Right lobe of liver (tissue), 6 donors: ENCODE measurements around the gene CNBP. TPM values are rescaled to one million over a fixed set of nuclear protein-coding genes. Genes with fewer than 3 reads are reported as not detected.
A peak's percentile ranks its signal among the peaks of the same experiment; 100 is the strongest.
"Not testable (repeated sequence)": the region's sequence is repeated elsewhere in the genome, so short reads cannot be mapped to it uniquely, and the experiment has no call there.

Source experiments
- ATAC-seq, 4 donors: fragments of 200-7000 bp; cut with Tn5 transposase; one replicate each; pipeline ENCODE4 v1.9.1; 2020; ENCODE audit warnings: mild to moderate bottlenecking in 4 of 4, moderate library complexity in 4 of 4
- DNase-seq, 3 donors: peaks; one replicate each; pipeline ENCODE4 v3.0.0-alpha.2; 2020
- H3K27ac ChIP-seq, 3 donors: fragments of 200-600 bp; one replicate each; pipeline ENCODE4 v1.8.0; 2022
- H3K27me3 ChIP-seq, 2 donors: fragments of 200-600 bp; one replicate each; pipeline ENCODE4 v1.8.0; 2022
- H3K36me3 ChIP-seq, 4 donors: fragments of 200-600 bp; sonication (generic) in 1 of 4; one replicate each; pipeline versions ENCODE4 v1.5.1 to v1.8.0; 2017 to 2022; ENCODE audit warnings: control low read depth in 1 of 4
- H3K4me1 ChIP-seq, 4 donors: fragments of 200-600 bp; sonication (generic) in 1 of 4; one replicate each; pipeline versions ENCODE4 v1.5.1 to v1.8.0; 2017 to 2022; ENCODE audit warnings: control low read depth in 1 of 4
- H3K4me3 ChIP-seq, 3 donors: fragments of 200-600 bp; one replicate each; pipeline ENCODE4 v1.8.0; 2022
- H3K9me3 ChIP-seq, 4 donors: fragments of 200-600 bp; sonication (generic) in 1 of 4; one replicate each; pipeline versions ENCODE4 v1.5.1 to v1.8.0; 2017 to 2022; ENCODE audit warnings: control low read depth in 1 of 4
- POLR2A ChIP-seq: fragments of 450-650 bp; IDR thresholded peaks from one replicate; pipeline ENCODE4 v1.6.1; 2017; ENCODE audit warnings: antibody characterized with exemption, mild to moderate bottlenecking
- WGBS: methylation state at CpG from one replicate; pipeline ENCODE4 v1.1.6; 2018; ENCODE audit warnings: low coverage, low lambda C conversion rate; ENCODE audit not compliant: insufficient coverage; ENCODE audit errors: missing lambda C conversion rate; 5-methylcytosine and 5-hydroxymethylcytosine counted together
- intact Hi-C, 2 donors: fragments of 100-400 bp; cut with DNase I; formaldehyde crosslinking; loops; one replicate each; pipeline versions ENCODE4 v1.11.2 to v1.14.1; 2022
- total RNA-seq, 6 experiments: library from RNA; depleted of rRNA in 2 of 6; stranded (reverse); fragments of >200 nt in 2 of 6; fragmentation: NEBNext Ultra II Directional in 3 of 6; extraction: Animal tissue kit (Norgen Biotek cat#: 25700) in 3 of 6; gene quantifications; one replicate each; pipeline versions ENCODE4 v1.1.0 to v1.2.4, GENCODE V29; 2016 to 2023
- TF ChIP-seq, protein P1 (sequence below), 4 donors: fragments of 200-600 bp in 3 of 4; fragments of 450-650 bp in 1 of 4; IDR thresholded peaks; one replicate each; pipeline versions ENCODE4 v1.5.1 to v1.8.0; 2016 to 2022; ENCODE audit warnings: antibody characterized with exemption in 4 of 4, mild to moderate bottlenecking in 2 of 4
- donor health status: DM: no; HTN: yes; CAD: no.
- donor health status: DM: no; HTN: no; CAD: no.
- donor health status: DM: no; HTN: no; CAD: no.
- donor health status: DM: no; HTN: yes; CAD: no.
- donor health status: DM: no; HTN: yes; CAD: no.

CNBP gene
- total RNA-seq, 6 experiments from 2014 or later, result 164 to 222 (median 215) TPM

DNA sequence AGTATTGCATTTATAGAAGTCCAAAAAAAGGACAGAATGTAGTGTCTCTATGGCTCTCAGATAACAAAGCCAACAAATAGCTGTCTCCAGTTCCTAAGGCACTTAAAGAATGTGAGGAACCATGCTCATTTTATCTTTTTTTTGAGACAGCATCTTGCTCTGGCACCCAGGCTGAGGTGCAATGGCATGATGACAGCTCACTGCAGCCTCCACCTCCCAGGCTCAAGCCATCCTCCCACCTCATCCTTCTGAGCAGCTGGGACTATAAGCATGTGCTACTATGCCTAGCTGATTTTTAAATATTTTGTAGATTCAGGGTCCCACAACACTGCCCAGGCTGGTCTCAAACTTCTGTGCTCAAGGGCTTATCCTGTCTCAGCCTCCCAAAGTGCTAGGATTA lies 38.9 kb downstream of the CNBP start:
- Histone ChIP-seq H3K9me3 (no peaks in the 10 kb centered on the region), H3K27me3 (no peaks in the 10 kb centered on the region), H3K27ac (no peak overlapping the region), H3K4me1 (no peaks in the 10 kb centered on the region), H3K36me3 (peaks cover 0 to 33% (median 15%) of the 10 kb centered on the region in 4 donors), H3K4me3 (no peak overlapping the region)
- intact Hi-C loops, result no loop called here
- DNase-seq (peak in 1 of 3 donors; percentile 12), ATAC-seq (no peak)
- TF ChIP-seq, protein P1, sequence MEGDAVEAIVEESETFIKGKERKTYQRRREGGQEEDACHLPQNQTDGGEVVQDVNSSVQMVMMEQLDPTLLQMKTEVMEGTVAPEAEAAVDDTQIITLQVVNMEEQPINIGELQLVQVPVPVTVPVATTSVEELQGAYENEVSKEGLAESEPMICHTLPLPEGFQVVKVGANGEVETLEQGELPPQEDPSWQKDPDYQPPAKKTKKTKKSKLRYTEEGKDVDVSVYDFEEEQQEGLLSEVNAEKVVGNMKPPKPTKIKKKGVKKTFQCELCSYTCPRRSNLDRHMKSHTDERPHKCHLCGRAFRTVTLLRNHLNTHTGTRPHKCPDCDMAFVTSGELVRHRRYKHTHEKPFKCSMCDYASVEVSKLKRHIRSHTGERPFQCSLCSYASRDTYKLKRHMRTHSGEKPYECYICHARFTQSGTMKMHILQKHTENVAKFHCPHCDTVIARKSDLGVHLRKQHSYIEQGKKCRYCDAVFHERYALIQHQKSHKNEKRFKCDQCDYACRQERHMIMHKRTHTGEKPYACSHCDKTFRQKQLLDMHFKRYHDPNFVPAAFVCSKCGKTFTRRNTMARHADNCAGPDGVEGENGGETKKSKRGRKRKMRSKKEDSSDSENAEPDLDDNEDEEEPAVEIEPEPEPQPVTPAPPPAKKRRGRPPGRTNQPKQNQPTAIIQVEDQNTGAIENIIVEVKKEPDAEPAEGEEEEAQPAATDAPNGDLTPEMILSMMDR (IDR thresholded peaks at IDR 0.05), result no peak
- TF ChIP-seq POLR2A, result no peak

DNA sequence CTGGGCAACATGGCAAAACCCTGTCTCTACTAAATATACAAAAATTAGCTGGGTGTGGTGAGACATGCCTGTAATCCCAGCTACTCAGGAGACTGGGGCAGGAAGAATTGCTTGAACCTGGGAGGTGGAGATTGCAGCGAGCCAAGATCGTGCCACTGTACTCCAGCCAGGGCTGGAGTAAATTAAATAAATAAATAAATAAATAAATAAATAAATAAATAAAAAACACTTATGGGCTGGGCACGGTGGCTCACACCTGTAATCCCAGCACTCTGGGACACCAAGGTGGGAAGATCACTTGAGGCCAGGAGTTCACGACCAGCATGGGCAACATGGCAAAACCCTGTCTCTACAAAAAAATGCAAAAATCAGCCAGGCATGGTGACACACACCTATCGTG lies 42.7 kb downstream of the CNBP start:
- DNase-seq, H3K9me3 ChIP-seq, intact Hi-C loops, ATAC-seq, H3K27me3 ChIP-seq, H3K27ac ChIP-seq, H3K4me1 ChIP-seq, H3K4me3 ChIP-seq: not testable (repeated sequence)
- 93% methylated on average over 3 of the region's 5 CpGs for WGBS
- H3K36me3 ChIP-seq, result peaks cover 0 to 46% (median 21%) of the 10 kb centered on the region in 4 donors

DNA sequence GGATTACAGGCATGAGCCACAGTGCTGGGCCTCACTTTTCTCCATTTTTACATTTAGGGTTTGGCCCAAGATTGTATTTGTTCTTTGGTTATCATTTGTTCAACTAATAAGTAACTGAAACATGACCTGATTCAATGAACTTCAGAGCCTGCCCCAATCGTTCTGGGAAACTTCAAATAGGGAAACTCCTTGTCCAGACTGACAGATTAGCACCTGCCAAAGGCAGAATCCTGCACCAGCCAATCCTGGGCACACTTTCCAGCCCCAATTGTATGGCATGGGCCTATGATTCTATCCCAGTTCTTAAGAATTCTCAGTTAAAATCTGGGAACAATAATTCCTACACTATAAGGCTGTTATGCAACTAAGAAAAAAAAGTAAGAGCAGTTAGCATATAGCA lies 43.8 kb downstream of the CNBP start:
- Histone ChIP-seq H3K27ac (no peak overlapping the region), H3K4me3 (no peak overlapping the region), H3K4me1 (no peaks in the 10 kb centered on the region), H3K27me3 (no peaks in the 10 kb centered on the region), H3K36me3 (peaks cover 0 to 39% (median 20%) of the 10 kb centered on the region in 4 donors), H3K9me3 (no peaks in the 10 kb centered on the region)
- WGBS, result 27% methylated on average over 1 of the region's 1 CpG
- TF ChIP-seq, protein P1 (IDR thresholded peaks at IDR 0.05), result no peak
- peak in 2 of 4 donors; percentile 28 to 53 for ATAC-seq
- no peak for DNase-seq
- intact Hi-C loops, result no loop called here

DNA sequence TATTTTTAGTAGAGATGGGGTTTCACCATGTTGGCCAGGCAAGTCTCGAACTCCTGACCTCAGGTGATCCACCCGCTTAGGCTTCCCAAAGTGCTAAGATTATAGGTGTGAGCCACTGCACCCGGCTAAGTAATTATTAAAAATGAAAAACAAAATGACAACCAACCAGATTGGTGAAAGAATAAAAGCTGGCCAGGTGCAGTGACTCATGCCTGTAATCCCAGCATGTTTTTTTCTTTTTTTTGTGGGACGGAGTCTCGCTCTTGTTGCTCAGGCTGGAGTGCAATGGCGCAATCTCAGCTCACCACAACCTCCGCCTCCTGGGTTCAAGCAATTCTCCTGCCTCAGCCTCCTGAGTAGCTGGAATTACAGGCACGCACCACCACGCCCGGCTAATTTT lies 47.4 kb downstream of the CNBP start:
- H3K9me3 ChIP-seq, intact Hi-C loops, H3K27me3 ChIP-seq, H3K27ac ChIP-seq, DNase-seq, ATAC-seq, H3K4me1 ChIP-seq, H3K4me3 ChIP-seq: not testable (repeated sequence)
- 83% methylated on average over 4 of the region's 10 CpGs for WGBS
- peaks cover 0 to 59% (median 28%) of the 10 kb centered on the region in 4 donors for H3K36me3 ChIP-seq

DNA sequence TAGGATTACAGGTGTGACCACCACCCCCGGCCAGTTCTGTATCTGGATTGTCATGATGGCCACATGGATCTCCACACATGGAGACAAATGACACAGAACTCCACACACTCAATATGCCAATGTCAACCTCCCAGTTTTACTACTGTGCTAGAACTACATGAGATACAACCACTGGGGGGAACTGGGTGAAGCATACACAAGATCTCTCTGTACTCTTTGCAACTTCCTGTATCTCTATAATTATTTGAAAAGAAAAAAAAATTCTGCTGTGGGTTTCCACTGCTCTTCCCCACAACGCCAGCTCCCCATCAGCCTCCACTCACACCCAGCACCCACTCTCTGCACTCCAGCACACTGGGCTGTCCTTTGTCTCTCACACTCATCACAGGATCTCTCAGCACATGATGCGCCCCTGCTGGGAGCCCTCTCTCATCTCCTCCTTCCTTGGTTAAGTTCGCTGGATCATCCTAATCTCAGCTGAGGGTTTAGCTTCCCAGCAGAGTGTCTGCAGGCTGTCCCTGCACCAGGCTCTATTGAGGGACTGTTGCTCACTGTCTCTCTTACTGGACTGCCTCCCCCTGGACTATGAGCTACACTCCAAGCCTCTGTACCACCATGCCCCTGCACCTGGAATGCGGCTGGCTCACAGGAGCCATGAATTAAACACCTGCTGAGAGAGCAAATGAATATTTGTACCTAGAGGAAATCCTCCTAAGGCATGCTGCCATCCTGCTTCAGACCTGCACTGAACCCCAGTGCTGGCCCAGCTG lies 51.4 kb downstream of the CNBP start:
- no peaks in the 10 kb centered on the region for H3K27me3 ChIP-seq
- H3K4me1 ChIP-seq, result peaks cover 0 to 10% (median 0%) of the 10 kb centered on the region in 4 donors
- DNase-seq (no peak), ATAC-seq (peak in 1 of 4 donors; percentile 22)
- TF ChIP-seq, protein P1 (IDR thresholded peaks at IDR 0.05), result no peak
- no peak for TF ChIP-seq POLR2A
- no peak overlapping the region for H3K4me3 ChIP-seq
- intact Hi-C loops, result no loop called here
- H3K36me3 ChIP-seq, result peaks cover 0 to 66% (median 33%) of the 10 kb centered on the region in 4 donors
- no peak overlapping the region for H3K27ac ChIP-seq
- WGBS, result 79% methylated on average over 3 of the region's 5 CpGs
- H3K9me3 ChIP-seq, result no peaks in the 10 kb centered on the region
